T47D (cell line): ENCODE data around the gene CTRL.

Experiments used
- DNase-seq, 2 experiments: peaks; one replicate each; pipeline versions ENCODE4 v3.0.0 to v3.0.0-alpha.2; 2011 to 2012; ENCODE audit warnings: low read depth in 1 of 2, low spot score in 1 of 2
- JUND ChIP-seq: IDR thresholded peaks from 2 replicates; pipeline ENCODE4 v1.6.1; 2012; ENCODE audit warnings: low read depth
- in situ Hi-C: cut with HindIII; loops from 2 replicates; pipeline ENCODE4 v1.10.0; 2016; ENCODE audit warnings: low sequenced_read_pairs, low pct_unique_long_range_greater_than_20kb

Gene CTRL

DNA sequence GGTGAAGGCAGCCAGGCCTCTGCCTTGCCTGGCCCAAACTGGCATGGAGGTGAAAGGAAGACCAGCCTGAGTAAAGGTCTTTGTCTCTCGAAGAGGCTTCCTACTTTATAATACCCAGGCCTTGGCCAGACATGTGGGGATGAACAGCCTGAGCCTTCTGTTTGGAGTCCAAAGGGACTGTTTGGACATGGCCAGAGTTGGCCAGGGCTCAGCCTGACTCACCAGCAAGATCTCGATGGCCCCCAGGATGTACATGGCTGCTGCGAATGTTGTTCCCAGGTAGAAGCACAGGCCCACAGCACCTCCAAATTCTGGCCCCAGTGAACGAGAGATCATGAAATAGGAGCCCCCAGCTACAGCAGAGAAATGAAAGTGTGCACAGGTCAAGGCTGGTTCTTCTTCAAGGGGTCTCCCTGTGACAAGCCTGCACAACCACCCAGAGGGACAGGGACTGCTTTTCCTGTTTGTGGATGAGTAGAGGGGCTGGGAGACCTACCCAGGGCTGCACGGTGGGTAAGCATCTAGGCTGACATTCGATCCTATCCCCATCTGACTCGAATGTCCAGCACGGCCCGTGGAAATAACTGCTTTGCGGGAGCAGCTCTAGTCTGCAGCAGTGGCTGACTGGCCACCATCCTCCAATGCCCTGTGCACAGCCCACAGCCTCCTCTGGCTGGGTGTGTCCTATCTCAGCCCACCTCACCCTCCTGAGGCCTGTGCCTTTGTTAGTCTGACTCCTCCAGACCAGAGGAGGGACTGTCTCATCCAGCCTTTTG, 22.9 kb upstream of the CTRL start:
- in situ Hi-C loops: no loop called here
- no peak for DNase-seq
- no peak for TF ChIP-seq JUND

- no peak for DNase-seq
- no peak for TF ChIP-seq JUND
- in situ Hi-C loops: no loop called here
These were observed 22.1 kb upstream of the CTRL start for GRCh38 chr16:67953641-67954375.

DNA sequence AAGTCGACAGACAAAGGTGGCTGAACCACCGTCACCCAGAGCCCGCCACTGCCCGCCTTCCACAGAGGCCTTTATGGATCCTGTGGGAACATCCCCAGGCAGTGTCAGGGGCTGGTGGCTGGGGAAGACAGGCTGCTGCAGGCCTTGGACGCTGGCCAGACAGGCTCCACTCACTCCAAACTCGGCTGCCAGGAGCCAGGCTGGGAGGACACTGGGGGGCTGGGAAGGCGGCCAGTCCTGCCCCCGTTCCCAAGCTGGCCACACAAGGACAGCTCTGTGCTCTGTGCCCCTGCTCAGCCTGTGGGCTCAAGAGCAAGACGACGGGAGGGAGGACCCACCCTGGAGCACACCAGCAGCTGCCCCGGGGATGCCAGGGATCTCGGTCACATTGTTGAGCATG, 19.8 kb upstream of the CTRL start:
- DNase-seq: no peak
- in situ Hi-C loops: no loop called here
- TF ChIP-seq JUND: no peak

DNA sequence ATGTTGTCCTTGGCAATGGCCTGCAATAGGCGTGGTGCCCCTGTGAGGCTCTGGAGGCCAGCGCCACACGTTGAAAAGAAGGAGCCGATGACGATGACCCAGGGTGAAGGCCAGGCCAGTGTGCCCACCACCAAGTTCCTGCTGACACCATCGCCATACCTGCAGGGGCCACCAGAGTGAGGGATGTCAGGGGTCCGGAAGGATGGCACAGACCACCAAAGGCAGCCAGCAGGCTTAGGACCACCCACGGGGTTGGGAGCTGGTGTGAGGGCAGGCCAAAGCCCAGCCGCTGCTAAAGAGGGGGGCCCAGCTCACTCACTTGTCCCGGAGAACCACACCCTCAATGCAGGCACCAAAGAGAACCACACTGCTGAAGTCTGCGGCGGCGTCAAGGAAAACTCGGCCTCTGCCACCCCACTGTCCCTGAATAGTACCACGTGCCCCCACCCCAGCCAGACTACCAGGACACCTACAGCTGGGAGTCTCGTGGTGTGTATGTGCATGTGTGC, 18.7 kb upstream of the CTRL start:
- no peak for DNase-seq
- TF ChIP-seq JUND: no peak
- in situ Hi-C loops: no loop called here

DNA sequence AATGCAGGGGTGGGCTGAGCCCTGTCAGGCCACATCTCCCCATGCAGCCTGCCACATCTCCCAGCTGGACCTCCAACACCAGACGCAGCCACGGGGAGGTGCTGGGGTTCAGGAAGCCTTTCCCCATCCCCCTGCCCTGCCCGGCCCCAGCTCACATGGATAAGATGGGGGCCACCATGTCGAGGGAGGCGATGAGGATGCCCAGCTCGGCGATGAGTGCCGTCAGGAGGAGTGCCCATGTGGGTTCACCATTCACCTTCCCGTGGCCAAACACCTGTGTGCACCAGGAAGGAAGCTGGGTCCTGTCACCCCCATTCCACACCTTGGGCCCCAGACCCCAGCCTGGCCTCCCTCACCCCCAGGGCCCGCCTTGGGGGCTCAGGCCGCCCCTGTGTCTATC, 18.0 kb upstream of the CTRL start:
- TF ChIP-seq JUND: no peak
- no peak for DNase-seq
- in situ Hi-C loops: no loop called here

GRCh38 chr16:67948015-67948414, 16.4 kb upstream of the CTRL start:
- no peak for DNase-seq
- in situ Hi-C loops: no loop called here

GRCh38 chr16:67946966-67947558, 15.4 kb upstream of the CTRL start:
- in situ Hi-C loops: no loop called here
- TF ChIP-seq JUND: no peak
- no peak for DNase-seq

More at GRCh38 chr16:67948015-67948414, 16.4 kb upstream of the CTRL start:
- no peak for TF ChIP-seq JUND

- no peak for TF ChIP-seq JUND
- in situ Hi-C loops: no loop called here
- no peak for DNase-seq
These were observed 14.5 kb upstream of the CTRL start for GRCh38 chr16:67946128-67946569.

GRCh38 chr16:67945392-67945933, 13.8 kb upstream of the CTRL start:
- DNase-seq: no peak
- in situ Hi-C loops: no loop called here
- no peak for TF ChIP-seq JUND

DNA sequence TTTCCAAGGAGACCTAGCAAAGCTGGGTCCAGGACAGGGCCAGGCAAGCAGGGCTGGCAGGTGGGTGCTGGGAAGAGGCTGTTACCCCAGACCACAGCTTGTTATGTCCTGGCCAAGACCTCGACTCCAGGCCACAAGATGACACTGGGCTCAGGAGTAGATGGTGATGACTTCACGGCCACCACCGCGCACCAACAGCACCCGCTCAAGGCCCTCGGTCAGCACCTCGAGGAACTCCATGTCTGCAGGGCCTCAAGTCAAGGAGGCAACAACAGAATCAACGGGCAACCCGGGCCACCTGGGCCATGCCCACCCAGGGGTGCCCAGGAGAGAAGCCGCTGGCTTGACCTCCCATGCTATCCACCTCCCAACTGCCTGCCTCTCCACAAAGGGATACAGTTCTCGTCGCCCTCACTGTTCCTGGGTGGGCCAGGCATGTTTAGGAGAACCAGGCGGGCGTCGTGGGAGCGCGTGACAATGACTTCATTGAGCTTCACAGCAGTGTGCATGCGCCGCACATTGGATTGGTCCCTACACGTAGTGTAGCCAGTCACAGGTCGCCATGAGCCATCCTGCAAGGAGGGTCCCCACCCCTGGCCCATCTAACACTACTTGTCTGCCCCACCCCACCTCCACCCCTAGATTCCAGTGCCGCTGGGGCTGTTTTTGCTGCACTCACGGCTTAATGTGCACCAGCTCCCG, 13.2 kb upstream of the CTRL start:
- in situ Hi-C loops: no loop called here
- DNase-seq: no peak
- no peak for TF ChIP-seq JUND

GRCh38 chr16:67943619-67944504, 12.2 kb upstream of the CTRL start, which contains the start of gene LCAT:
Gene LCAT (minus strand): TSS chr16:67944120. CDS start chr16:67944101, 19 bp downstream.
- TF ChIP-seq JUND: no peak
- DNase-seq: no peak
- in situ Hi-C loops: no loop called here
